GM10248 (cell line): ENCODE measurements around the gene CAPN13.

ENCODE experiments used
- CTCF ChIA-PET: fragments of 300-600 bp; sonication (Branson Sonifier 250); formaldehyde crosslinking; extraction: SDS; loops from one replicate; lab custom pipeline; 2021; ENCODE audit warnings: antibody characterized with exemption; lab: Yijun Ruan, JAX
- POLR2A ChIA-PET: fragments of 350-650 bp; sonication (Branson Sonifier 250); formaldehyde crosslinking; extraction: SDS; loops from one replicate; lab custom pipeline; 2020; ENCODE audit warnings: antibody characterized with exemption; lab: Yijun Ruan, JAX
- DNase-seq: peaks from one replicate; pipeline ENCODE4 v3.0.0; 2012; ENCODE audit errors: extremely low spot score
- TF ChIP-seq, protein P1 (sequence below): IDR thresholded peaks from 2 replicates; pipeline ENCODE4 v1.5.1; 2012; ENCODE audit warnings: mild to moderate bottlenecking, low read depth; ENCODE audit errors: extremely low read depth, missing control alignments, control extremely low read depth

The CAPN13 gene

DNA sequence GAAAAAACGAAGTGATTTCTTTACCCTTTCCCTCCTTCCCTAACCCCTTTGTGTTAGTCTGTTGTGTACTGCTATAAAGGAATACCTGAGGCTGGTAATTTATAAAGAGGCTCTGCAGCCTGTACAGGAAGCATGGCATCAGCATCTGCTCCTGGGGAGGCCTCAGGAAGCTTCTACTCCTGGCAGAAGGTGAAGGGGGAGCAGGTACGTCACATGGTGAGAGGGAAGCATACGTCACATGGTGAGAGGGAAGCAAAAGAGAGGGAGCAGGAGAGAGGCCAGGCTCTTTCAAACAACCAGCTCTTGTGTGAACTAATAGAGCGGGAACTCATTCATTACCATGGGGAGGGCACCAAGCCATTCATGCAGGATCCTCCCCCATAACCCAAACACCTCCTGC lies 126.2 kb downstream of the CAPN13 start:
- CTCF ChIA-PET, result interaction anchor here (1.9 kb wide), 1 partner anchor 30 kb away, joined by 7 read pairs; no protein-coding TSS in a partner anchor
- TF ChIP-seq, protein P1, sequence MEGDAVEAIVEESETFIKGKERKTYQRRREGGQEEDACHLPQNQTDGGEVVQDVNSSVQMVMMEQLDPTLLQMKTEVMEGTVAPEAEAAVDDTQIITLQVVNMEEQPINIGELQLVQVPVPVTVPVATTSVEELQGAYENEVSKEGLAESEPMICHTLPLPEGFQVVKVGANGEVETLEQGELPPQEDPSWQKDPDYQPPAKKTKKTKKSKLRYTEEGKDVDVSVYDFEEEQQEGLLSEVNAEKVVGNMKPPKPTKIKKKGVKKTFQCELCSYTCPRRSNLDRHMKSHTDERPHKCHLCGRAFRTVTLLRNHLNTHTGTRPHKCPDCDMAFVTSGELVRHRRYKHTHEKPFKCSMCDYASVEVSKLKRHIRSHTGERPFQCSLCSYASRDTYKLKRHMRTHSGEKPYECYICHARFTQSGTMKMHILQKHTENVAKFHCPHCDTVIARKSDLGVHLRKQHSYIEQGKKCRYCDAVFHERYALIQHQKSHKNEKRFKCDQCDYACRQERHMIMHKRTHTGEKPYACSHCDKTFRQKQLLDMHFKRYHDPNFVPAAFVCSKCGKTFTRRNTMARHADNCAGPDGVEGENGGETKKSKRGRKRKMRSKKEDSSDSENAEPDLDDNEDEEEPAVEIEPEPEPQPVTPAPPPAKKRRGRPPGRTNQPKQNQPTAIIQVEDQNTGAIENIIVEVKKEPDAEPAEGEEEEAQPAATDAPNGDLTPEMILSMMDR, result no peak
- POLR2A ChIA-PET, result no interaction called here

GRCh38 chr2:30680121-30680520 lies 127.1 kb downstream of the CAPN13 start:
- ChIA-PET POLR2A (no interaction called here), CTCF (interaction anchor here (1.9 kb wide), 1 partner anchor 31 kb away, joined by 7 read pairs; no protein-coding TSS in a partner anchor)
- TF ChIP-seq, protein P1, result no peak
- DNase-seq, result no peak

More for the DNA sequence above, 126.2 kb downstream of the CAPN13 start:
- no peak for DNase-seq

GRCh38 chr2:30679426-30680088 lies 127.7 kb downstream of the CAPN13 start:
- CTCF ChIA-PET, result interaction anchor here (1.9 kb wide), 1 partner anchor 32 kb away, joined by 7 read pairs; no protein-coding TSS in a partner anchor
- TF ChIP-seq, protein P1, result no peak
- POLR2A ChIA-PET, result no interaction called here
- no peak for DNase-seq

GRCh38 chr2:30678410-30679137 lies 128.7 kb downstream of the CAPN13 start:
- ChIA-PET CTCF (interaction anchor here (1.0 kb wide), 1 partner anchor 33 kb away, joined by 4 read pairs; no protein-coding TSS in a partner anchor), POLR2A (no interaction called here)
- no peak for DNase-seq
- TF ChIP-seq, protein P1, result no peak

DNA sequence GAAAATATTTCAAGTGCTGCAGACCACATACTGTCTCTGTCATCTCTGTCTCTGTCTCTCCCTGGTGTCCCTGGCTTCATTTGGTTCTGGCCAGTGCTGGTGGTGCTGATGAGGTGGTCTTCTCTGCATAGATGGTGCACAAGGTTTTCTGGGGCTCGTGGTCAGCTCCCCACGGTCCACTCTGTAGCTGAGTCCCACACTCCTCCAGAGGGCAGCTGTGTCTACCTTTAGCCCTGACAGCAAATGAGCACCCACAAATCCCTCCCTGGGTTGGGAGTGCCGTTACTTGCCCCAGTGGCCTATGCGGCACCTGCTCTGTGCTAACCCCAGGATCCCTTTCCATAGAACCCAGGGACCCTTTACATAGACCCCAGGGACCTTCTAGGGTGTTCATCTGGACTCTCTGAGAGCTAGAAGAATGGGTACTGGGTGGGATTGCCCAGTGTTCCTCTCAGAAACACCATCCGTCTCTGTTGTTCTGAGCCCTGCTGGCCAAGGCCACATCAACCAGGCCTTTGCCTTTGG lies 129.3 kb downstream of the CAPN13 start:
- ChIA-PET CTCF (interaction anchor here (1.0 kb wide), 2 partner anchors 9 to 34 kb away, joined by 3 to 4 read pairs; no protein-coding TSS in a partner anchor), POLR2A (no interaction called here)
- TF ChIP-seq, protein P1, result no peak
- DNase-seq, result no peak

- DNase-seq, result no peak
- ChIA-PET POLR2A (no interaction called here), CTCF (interaction anchor here (1.0 kb wide), 1 partner anchor 10 kb away, joined by 3 read pairs; no protein-coding TSS in a partner anchor)
- TF ChIP-seq, protein P1, result no peak
These were observed 130.0 kb downstream of the CAPN13 start for GRCh38 chr2:30677231-30677630.
